K562 (cell line): ENCODE results near the gene SDF4. TPM values are rescaled to one million over a fixed set of nuclear protein-coding genes. Genes with fewer than 3 reads are reported as not detected.

Experiments
- ATF1 ChIP-seq, 2 experiments: fragments of 450-650 bp in 1 of 2; IDR thresholded peaks; 2 replicates each; pipeline ENCODE4 v1.6.1; 2016; ENCODE audit warnings: missing compliant biosample characterization in 1 of 2, missing genetic modification characterization in 1 of 2
- BDP1 ChIP-seq: IDR thresholded peaks from 3 replicates; pipeline ENCODE4 v1.6.1; 2011; ENCODE audit not compliant: insufficient read length, insufficient read depth
- CCNT2 ChIP-seq: IDR thresholded peaks from 2 replicates; pipeline ENCODE4 v1.6.1; 2011; ENCODE audit warnings: borderline replicate concordance, low read depth, mild to moderate bottlenecking, moderate library complexity, mixed read lengths, low read length; ENCODE audit not compliant: insufficient read length; ENCODE audit errors: extremely low read depth
- ELF4 ChIP-seq: fragments of 450-650 bp; formaldehyde crosslinking; IDR thresholded peaks from 2 replicates; pipeline ENCODE4 v1.4.0; 2022; ENCODE audit warnings: missing genetic modification characterization
- ESRRA ChIP-seq: fragments of 450-650 bp; IDR thresholded peaks from 2 replicates; pipeline ENCODE4 v1.6.1; 2014; ENCODE audit warnings: low read depth, mild to moderate bottlenecking, moderate library complexity, borderline replicate concordance
- ETV1 ChIP-seq: fragments of 450-650 bp; conservative IDR thresholded peaks from 2 replicates; pipeline ENCODE4 v1.6.1; 2016; ENCODE audit warnings: missing genetic modification characterization, control low read depth, low read depth, missing compliant biosample characterization
- FOS ChIP-seq: IDR thresholded peaks from 3 replicates; pipeline ENCODE4 v1.6.1; 2011; ENCODE audit not compliant: insufficient read length; ENCODE audit errors: extremely low read depth
- GTF2B ChIP-seq: IDR thresholded peaks from 2 replicates; pipeline ENCODE4 v1.6.1; 2011; ENCODE audit not compliant: insufficient read length; ENCODE audit errors: extremely low read depth
- HCFC1 ChIP-seq: IDR thresholded peaks from 2 replicates; pipeline ENCODE4 v1.6.1; 2012; ENCODE audit warnings: low read depth, low read length, improper control_type of control experiment
- JUND ChIP-seq, 2 experiments: IDR thresholded peaks; 2 replicates in 1 of 2; 3 replicates in 1 of 2; pipeline ENCODE4 v1.6.1; 2011; ENCODE audit warnings: borderline replicate concordance in 2 of 2, low read depth in 2 of 2, low read length in 2 of 2, improper control_type of control experiment in 1 of 2, missing biosample characterization in 1 of 2, missing genetic modification characterization in 1 of 2, missing genetic modification reagents in 1 of 2
- NR2C2 ChIP-seq, 2 experiments: fragments of 200-800 bp in 1 of 2; sonication (Bioruptor generic) in 1 of 2; sonication (generic) in 1 of 2; formaldehyde crosslinking in 1 of 2; IDR thresholded peaks; 2 replicates each; pipeline versions ENCODE4 v1.6.1 to v1.8.0; 2016 to 2022; ENCODE audit warnings: mild to moderate bottlenecking in 1 of 2, missing compliant biosample characterization in 1 of 2, missing genetic modification characterization in 1 of 2, missing genetic modification reagents in 1 of 2
- POLR2A ChIP-seq: fragments of 450-650 bp; conservative IDR thresholded peaks from 2 replicates; pipeline ENCODE4 v1.6.1; 2016
- POLR2G ChIP-seq: fragments of 200-400 bp; formaldehyde crosslinking; IDR thresholded peaks from 2 replicates; pipeline ENCODE4 v1.6.1; 2017; ENCODE audit warnings: low read depth, mild to moderate bottlenecking, antibody characterized with exemption, low read length, moderate library complexity
- ZFX ChIP-seq: sonication (generic); formaldehyde crosslinking; IDR thresholded peaks from 2 replicates; pipeline ENCODE4 v1.8.0; 2022; ENCODE audit warnings: mild to moderate bottlenecking, missing genetic modification reagents, moderate library complexity
- ZNF431 ChIP-seq: sonication (generic); formaldehyde crosslinking; IDR thresholded peaks from 2 replicates; pipeline ENCODE4 v1.8.0; 2022; ENCODE audit warnings: mild to moderate bottlenecking, missing genetic modification reagents
- ZNF507 ChIP-seq: conservative IDR thresholded peaks from 2 replicates; pipeline ENCODE4 v1.6.1; 2017; ENCODE audit warnings: missing genetic modification characterization, missing compliant biosample characterization
- polyA plus RNA-seq, 8 experiments: library from polyadenylated mRNA; depleted of rRNA in 4 of 8; stranded (reverse) in 5 of 8; unstranded in 3 of 8; fragments of >200 nt; fragmentation: Nextera tagmentation in 2 of 8; fragmentation: Illumina TruSeq in 1 of 8; extraction: Ambion mirVana in 2 of 8; extraction: Trizol in 1 of 8; gene quantifications; 2 replicates each; pipeline versions ENCODE4 v1.2.1 to v1.2.3, GENCODE V29; 2011 to 2014; ENCODE audit warnings: inconsistent platforms in 1 of 8, missing spikeins in 1 of 8
- total RNA-seq, 7 experiments: library from RNA; depleted of rRNA in 6 of 7; stranded (reverse); fragments of >200 nt in 6 of 7; fragmentation: Illumina TruSeq in 2 of 7; extraction: Trizol in 2 of 7; gene quantifications; 2 replicates each; pipeline versions ENCODE4 v1.2.1 to v1.2.3, GENCODE V29; 2011 to 2021; ENCODE audit warnings: low replicate concordance in 1 of 7
- TF ChIP-seq, protein P1 (sequence below): fragments of 200-800 bp; sonication (Bioruptor generic); IDR thresholded peaks from 2 replicates; pipeline ENCODE4 v1.6.1; 2017; ENCODE audit warnings: missing genetic modification characterization, missing compliant biosample characterization
- TF ChIP-seq, protein P2 (sequence below): fragments of 450-650 bp; IDR thresholded peaks from 2 replicates; pipeline ENCODE4 v1.6.1; 2014; ENCODE audit warnings: low read depth, mild to moderate bottlenecking, moderate library complexity, borderline replicate concordance
- TF ChIP-seq, protein P3 (sequence below): sonication (generic); formaldehyde crosslinking; IDR thresholded peaks from 2 replicates; pipeline ENCODE4 v1.4.0; 2020; ENCODE audit warnings: mild to moderate bottlenecking, missing genetic modification reagents

The SDF4 gene
- total and polyA plus RNA-seq, 9 of the 15 experiments (the other 6 are each of a cell fraction or from before 2014, with no cell fraction given): 0.35 to 160 (median 65.2) TPM

DNA sequence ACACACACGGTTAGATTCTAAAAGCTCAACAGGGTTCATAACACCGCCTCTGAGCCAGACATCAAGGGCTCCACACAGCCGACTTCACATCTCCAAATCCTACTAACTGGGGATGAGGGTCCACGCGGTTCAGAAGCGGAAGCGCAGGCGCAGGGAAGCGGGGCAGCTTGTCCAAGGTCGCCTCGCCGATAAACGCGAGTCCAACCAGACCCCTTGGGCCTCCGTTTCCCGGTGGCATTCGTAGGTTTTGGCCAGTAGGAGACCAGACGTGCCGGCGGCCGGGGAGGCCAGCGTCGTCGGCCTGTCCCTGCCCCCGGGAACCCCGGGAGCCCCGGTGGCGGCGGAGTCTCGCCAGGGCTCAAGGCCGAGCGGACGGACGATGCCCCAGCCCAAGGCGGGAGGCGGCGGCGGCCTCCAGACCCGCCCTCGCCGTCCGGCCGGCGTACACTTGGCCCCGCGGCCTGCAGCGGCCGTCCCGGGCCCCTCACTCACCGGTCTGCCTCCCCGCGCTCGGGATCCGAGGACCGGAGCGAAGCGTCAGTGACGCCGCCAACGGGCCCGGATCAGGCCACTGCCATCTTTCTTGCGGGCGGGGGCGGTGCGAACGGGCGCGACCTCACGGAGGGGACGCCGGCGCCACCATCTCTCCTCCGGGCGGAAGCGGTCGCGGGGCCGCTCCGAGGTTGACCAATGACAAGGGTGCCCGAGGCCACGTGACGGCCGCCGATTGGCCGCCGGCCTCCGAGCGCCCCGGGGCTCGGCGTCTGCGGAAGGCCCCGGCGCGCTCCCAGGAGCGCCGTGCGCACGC is at the start of gene SDF4 (continued):
- TF ChIP-seq, protein P1, sequence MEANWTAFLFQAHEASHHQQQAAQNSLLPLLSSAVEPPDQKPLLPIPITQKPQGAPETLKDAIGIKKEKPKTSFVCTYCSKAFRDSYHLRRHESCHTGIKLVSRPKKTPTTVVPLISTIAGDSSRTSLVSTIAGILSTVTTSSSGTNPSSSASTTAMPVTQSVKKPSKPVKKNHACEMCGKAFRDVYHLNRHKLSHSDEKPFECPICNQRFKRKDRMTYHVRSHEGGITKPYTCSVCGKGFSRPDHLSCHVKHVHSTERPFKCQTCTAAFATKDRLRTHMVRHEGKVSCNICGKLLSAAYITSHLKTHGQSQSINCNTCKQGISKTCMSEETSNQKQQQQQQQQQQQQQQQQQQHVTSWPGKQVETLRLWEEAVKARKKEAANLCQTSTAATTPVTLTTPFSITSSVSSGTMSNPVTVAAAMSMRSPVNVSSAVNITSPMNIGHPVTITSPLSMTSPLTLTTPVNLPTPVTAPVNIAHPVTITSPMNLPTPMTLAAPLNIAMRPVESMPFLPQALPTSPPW: peak; percentile 58
- TF ChIP-seq GTF2B: no peak
- TF ChIP-seq, protein P2, sequence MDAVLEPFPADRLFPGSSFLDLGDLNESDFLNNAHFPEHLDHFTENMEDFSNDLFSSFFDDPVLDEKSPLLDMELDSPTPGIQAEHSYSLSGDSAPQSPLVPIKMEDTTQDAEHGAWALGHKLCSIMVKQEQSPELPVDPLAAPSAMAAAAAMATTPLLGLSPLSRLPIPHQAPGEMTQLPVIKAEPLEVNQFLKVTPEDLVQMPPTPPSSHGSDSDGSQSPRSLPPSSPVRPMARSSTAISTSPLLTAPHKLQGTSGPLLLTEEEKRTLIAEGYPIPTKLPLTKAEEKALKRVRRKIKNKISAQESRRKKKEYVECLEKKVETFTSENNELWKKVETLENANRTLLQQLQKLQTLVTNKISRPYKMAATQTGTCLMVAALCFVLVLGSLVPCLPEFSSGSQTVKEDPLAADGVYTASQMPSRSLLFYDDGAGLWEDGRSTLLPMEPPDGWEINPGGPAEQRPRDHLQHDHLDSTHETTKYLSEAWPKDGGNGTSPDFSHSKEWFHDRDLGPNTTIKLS: peak; percentile 38; the same call in 1 of the 2 replicates
- TF ChIP-seq, protein P3, sequence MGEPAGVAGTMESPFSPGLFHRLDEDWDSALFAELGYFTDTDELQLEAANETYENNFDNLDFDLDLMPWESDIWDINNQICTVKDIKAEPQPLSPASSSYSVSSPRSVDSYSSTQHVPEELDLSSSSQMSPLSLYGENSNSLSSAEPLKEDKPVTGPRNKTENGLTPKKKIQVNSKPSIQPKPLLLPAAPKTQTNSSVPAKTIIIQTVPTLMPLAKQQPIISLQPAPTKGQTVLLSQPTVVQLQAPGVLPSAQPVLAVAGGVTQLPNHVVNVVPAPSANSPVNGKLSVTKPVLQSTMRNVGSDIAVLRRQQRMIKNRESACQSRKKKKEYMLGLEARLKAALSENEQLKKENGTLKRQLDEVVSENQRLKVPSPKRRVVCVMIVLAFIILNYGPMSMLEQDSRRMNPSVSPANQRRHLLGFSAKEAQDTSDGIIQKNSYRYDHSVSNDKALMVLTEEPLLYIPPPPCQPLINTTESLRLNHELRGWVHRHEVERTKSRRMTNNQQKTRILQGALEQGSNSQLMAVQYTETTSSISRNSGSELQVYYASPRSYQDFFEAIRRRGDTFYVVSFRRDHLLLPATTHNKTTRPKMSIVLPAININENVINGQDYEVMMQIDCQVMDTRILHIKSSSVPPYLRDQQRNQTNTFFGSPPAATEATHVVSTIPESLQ (CRISPR knock-in tag): peak; percentile 56; the same call in 1 of the 2 replicates
- TF ChIP-seq FOS: peak; percentile 88
- TF ChIP-seq POLR2G: peak; percentile 100
- TF ChIP-seq ZNF431 (CRISPR knock-in tag): 0 out of 2 replicates have a peak, but pooled peaks have one; percentile 3
- TF ChIP-seq JUND (IDR thresholded peaks at IDR 0.05; ENCODE audit: borderline replicate concordance, low read depth, low read length): peak; percentile 42; the same call in 1 of the 2 replicates
- peak; percentile 20; the same call in 1 of the 3 replicates for TF ChIP-seq JUND (tag; IDR thresholded peaks at IDR 0.05; ENCODE audit: borderline replicate concordance, low read depth, low read length)
- no peak for TF ChIP-seq ZNF507 (tag)
- peak; percentile 93 for TF ChIP-seq ZFX (CRISPR knock-in tag)
- TF ChIP-seq NR2C2 (CRISPR knock-in tag; IDR thresholded peaks at IDR 0.05): peak; percentile 93
- peak; percentile 98 for TF ChIP-seq NR2C2 (tag; IDR thresholded peaks at IDR 0.05)
- TF ChIP-seq CCNT2: peak; percentile 52
- TF ChIP-seq ATF1 (CRISPR knock-in tag; IDR thresholded peaks at IDR 0.05): peak; percentile 21; the same call in 1 of the 2 replicates
- TF ChIP-seq ATF1 (tag; IDR thresholded peaks at IDR 0.05): peak; percentile 92
- peak; percentile 91 for TF ChIP-seq POLR2A
- peak; percentile 96 for TF ChIP-seq HCFC1
- peak; percentile 47; the same call in 1 of the 2 replicates for TF ChIP-seq ETV1
- TF ChIP-seq ELF4 (CRISPR knock-in tag): peak; percentile 85
- peak; percentile 74 for TF ChIP-seq ESRRA
- TF ChIP-seq BDP1: no peak
